H9 (cell line): ENCODE measurements around the gene SLC25A48. TPM values are rescaled to one million over a fixed set of nuclear protein-coding genes. Genes with fewer than 3 reads are reported as not detected.

Experiments used
- DNase-seq: peaks from one replicate; pipeline ENCODE4 v3.0.0-alpha.2; 2017
- H2AFZ ChIP-seq: one replicate; pipeline ENCODE4 v1.6.1; 2013; ENCODE audit warnings: mild to moderate bottlenecking, low read length, control low read depth, moderate library complexity
- H2AK5ac ChIP-seq: 2 replicates; pipeline ENCODE4 v1.6.1; 2013; ENCODE audit warnings: low read length, control low read depth, mixed read lengths; ENCODE audit not compliant: insufficient read length
- H2BK120ac ChIP-seq: one replicate; pipeline ENCODE4 v1.6.1; 2013; ENCODE audit warnings: low read depth, mild to moderate bottlenecking, low read length, control low read depth, inconsistent platforms; ENCODE audit not compliant: poor library complexity, severe bottlenecking
- H2BK12ac ChIP-seq: 2 replicates; pipeline ENCODE4 v1.6.1; 2013; ENCODE audit warnings: low read length, control low read depth, mixed read lengths, low read depth; ENCODE audit not compliant: insufficient read length
- H2BK15ac ChIP-seq: 2 replicates; pipeline ENCODE4 v1.6.1; 2013; ENCODE audit warnings: low read depth, low read length, control low read depth
- H2BK20ac ChIP-seq: one replicate; pipeline ENCODE4 v1.6.1; 2013; ENCODE audit warnings: low read depth, mild to moderate bottlenecking, low read length, control low read depth, inconsistent platforms; ENCODE audit not compliant: poor library complexity, severe bottlenecking
- H2BK5ac ChIP-seq: 2 replicates; pipeline ENCODE4 v1.6.1; 2013; ENCODE audit warnings: low read length, control low read depth, mixed read lengths; ENCODE audit not compliant: insufficient read length
- H3K14ac ChIP-seq: 2 replicates; pipeline ENCODE4 v1.6.1; 2013; ENCODE audit warnings: low read length, control low read depth; ENCODE audit not compliant: insufficient read depth
- H3K18ac ChIP-seq: 2 replicates; pipeline ENCODE4 v1.6.1; 2013; ENCODE audit warnings: low read depth, mild to moderate bottlenecking, mixed read lengths, low read length, control low read depth; ENCODE audit not compliant: insufficient read length
- H3K23ac ChIP-seq: 2 replicates; pipeline ENCODE4 v1.6.1; 2013; ENCODE audit warnings: low read length, control low read depth, mixed read lengths, low read depth; ENCODE audit not compliant: insufficient read length
- H3K23me2 ChIP-seq: 2 replicates; pipeline ENCODE4 v1.6.1; 2013; ENCODE audit warnings: low read depth, mild to moderate bottlenecking, mixed read lengths, low read length, control low read depth; ENCODE audit not compliant: insufficient read length, poor library complexity, severe bottlenecking
- H3K27ac ChIP-seq: 2 replicates; pipeline ENCODE4 v1.5.1; 2013; ENCODE audit warnings: low read length, control low read depth, mixed read lengths, low read depth; ENCODE audit not compliant: insufficient read length
- H3K27me3 ChIP-seq: 2 replicates; pipeline ENCODE4 v1.6.1; 2013; ENCODE audit warnings: low read length, control low read depth, inconsistent platforms; ENCODE audit not compliant: insufficient read depth
- H3K4ac ChIP-seq: 2 replicates; pipeline ENCODE4 v1.6.1; 2013; ENCODE audit warnings: low read depth, mild to moderate bottlenecking, control low read depth, inconsistent platforms, low read length, moderate library complexity
- H3K4me1 ChIP-seq: 2 replicates; pipeline ENCODE4 v1.6.1; 2013; ENCODE audit warnings: low read length, control low read depth, inconsistent platforms; ENCODE audit not compliant: insufficient read depth
- H3K4me2 ChIP-seq: 2 replicates; pipeline ENCODE4 v1.6.1; 2013; ENCODE audit warnings: low read length, control low read depth, mixed read lengths; ENCODE audit not compliant: insufficient read length, insufficient read depth
- H3K56ac ChIP-seq: 2 replicates; pipeline ENCODE4 v1.6.1; 2013; ENCODE audit warnings: low read depth, mild to moderate bottlenecking, mixed read lengths, low read length, control low read depth; ENCODE audit not compliant: insufficient read length
- H3K79me1 ChIP-seq: 2 replicates; pipeline ENCODE4 v1.6.1; 2013; ENCODE audit warnings: low read depth, mild to moderate bottlenecking, moderate library complexity, low read length, control low read depth, inconsistent platforms; ENCODE audit not compliant: insufficient read depth, poor library complexity, severe bottlenecking
- H3K79me2 ChIP-seq: 2 replicates; pipeline ENCODE4 v1.6.1; 2013; ENCODE audit warnings: low read length, control low read depth, inconsistent platforms; ENCODE audit not compliant: insufficient read depth
- H3K9ac ChIP-seq: 2 replicates; pipeline ENCODE4 v1.6.1; 2013; ENCODE audit warnings: low read length, control low read depth, mixed read lengths; ENCODE audit not compliant: insufficient read length; ENCODE audit errors: extremely low read depth
- H3K9me3 ChIP-seq: one replicate; pipeline ENCODE4 v1.6.1; 2013; ENCODE audit warnings: low read depth, low read length, inconsistent platforms; ENCODE audit not compliant: control insufficient read depth
- H3T11ph ChIP-seq: one replicate; pipeline ENCODE4 v1.6.1; 2013; ENCODE audit warnings: mild to moderate bottlenecking, low read length, control low read depth, inconsistent platforms
- H4K20me1 ChIP-seq: one replicate; pipeline ENCODE4 v1.6.1; 2013; ENCODE audit not compliant: control insufficient read depth, insufficient read length, insufficient read depth
- H4K5ac ChIP-seq: 2 replicates; pipeline ENCODE4 v1.6.1; 2013; ENCODE audit warnings: low read depth, mild to moderate bottlenecking, mixed read lengths, low read length, control low read depth; ENCODE audit not compliant: insufficient read length
- H4K8ac ChIP-seq: replicated peaks from 2 replicates; pipeline ENCODE4 v1.6.1; 2013; ENCODE audit warnings: low read length, control low read depth, mixed read lengths, low read depth; ENCODE audit not compliant: insufficient read length
- H4K91ac ChIP-seq: 2 replicates; pipeline ENCODE4 v1.6.1; 2013; ENCODE audit warnings: low read depth, mild to moderate bottlenecking, moderate library complexity, mixed read lengths, low read length, control low read depth; ENCODE audit not compliant: insufficient read length
- H3K27ac Mint-ChIP-seq, 3 experiments: 2 replicates in 2 of 3; 3 replicates in 1 of 3; pipeline ENCODE4 v1.8.0; 2020 to 2021; ENCODE audit warnings: mixed read lengths in 3 of 3, mild to moderate bottlenecking in 1 of 3, moderate library complexity in 1 of 3
- H3K27me3 Mint-ChIP-seq: 2 replicates; pipeline ENCODE4 v1.8.0; 2021; ENCODE audit warnings: low read depth, mild to moderate bottlenecking, moderate library complexity, mixed read lengths
- H3K36me3 Mint-ChIP-seq, 3 experiments: 2 replicates in 2 of 3; 3 replicates in 1 of 3; pipeline ENCODE4 v1.8.0; 2020 to 2021; ENCODE audit warnings: low read depth in 3 of 3, mixed read lengths in 3 of 3; ENCODE audit not compliant: insufficient read depth in 1 of 3
- H3K4me1 Mint-ChIP-seq, 2 experiments: 2 replicates each; pipeline ENCODE4 v1.8.0; 2020; ENCODE audit warnings: mixed read lengths in 2 of 2
- H3K4me3 Mint-ChIP-seq, 2 experiments: 2 replicates in 1 of 2; 3 replicates in 1 of 2; pipeline ENCODE4 v1.8.0; 2020 to 2021; ENCODE audit warnings: mild to moderate bottlenecking in 2 of 2, mixed read lengths in 2 of 2, moderate library complexity in 1 of 2
- H3K9me3 Mint-ChIP-seq, 2 experiments: 2 replicates in 1 of 2; 3 replicates in 1 of 2; pipeline ENCODE4 v1.8.0; 2020; ENCODE audit warnings: mild to moderate bottlenecking in 2 of 2, mixed read lengths in 2 of 2, moderate library complexity in 1 of 2
- WGBS: extraction: QIAGEN DNeasy Blood & Tissue Kit; methylation state at CpG from one replicate; pipeline ENCODE4 v1.1.7; 2013; ENCODE audit warnings: missing lambda C conversion rate, low lambda C conversion rate, mixed read lengths; ENCODE audit not compliant: insufficient read length; ENCODE audit errors: extremely low coverage; 5-methylcytosine and 5-hydroxymethylcytosine counted together
- total RNA-seq: library from RNA; stranded (reverse); gene quantifications from 2 replicates; pipeline ENCODE4 v1.2.1, GENCODE V29; 2021
- TF ChIP-seq, protein P1 (sequence below): fragments of 200-600 bp; sonication (generic); conservative IDR thresholded peaks from 3 replicates; pipeline ENCODE4 v1.8.0; 2021; ENCODE audit warnings: antibody characterized with exemption, mild to moderate bottlenecking

SLC25A48 gene
- total RNA-seq, 1 experiment from 2014 or later, result 0.66 TPM

DNA sequence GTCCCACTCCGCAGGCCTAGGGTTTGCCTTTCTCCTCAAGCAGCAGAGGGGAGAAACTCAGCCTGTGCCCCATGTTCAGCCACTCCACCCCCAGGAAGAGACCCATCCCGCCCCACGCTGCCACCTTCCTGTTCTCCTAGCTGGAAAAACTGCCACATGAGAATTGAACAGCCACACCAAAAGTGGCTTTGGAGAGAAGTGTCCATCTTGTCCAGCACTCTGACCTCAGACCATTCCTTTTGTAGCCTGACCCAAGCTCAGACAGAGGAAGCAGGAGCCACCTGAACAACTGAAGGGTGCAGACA is 8.3 kb upstream of the SLC25A48 start:
- Histone ChIP-seq H2BK20ac (no peak overlapping the region), H3K27me3 (no peaks in the 10 kb centered on the region; the same call in 1 of the 2 replicates), H3K9ac (no peak overlapping the region), H4K20me1 (no peaks in the 10 kb centered on the region), H3T11ph (no peak overlapping the region), H3K18ac (no peak overlapping the region), H3K14ac (no peak overlapping the region), H3K27ac (no peak overlapping the region), H3K79me2 (no peaks in the 10 kb centered on the region), H3K23ac (no peak overlapping the region), H2AK5ac (no peak overlapping the region), H3K79me1 (no peaks in the 10 kb centered on the region), H3K23me2 (no peaks in the 10 kb centered on the region), H3K56ac (no peak overlapping the region), H3K4me1 (peaks cover 4% of the 10 kb centered on the region; the same call in 1 of the 2 replicates), H4K91ac (no peak overlapping the region), H3K4me2 (no peak overlapping the region), H2BK12ac (no peak overlapping the region), H2BK120ac (no peak overlapping the region), H2AFZ (no peak overlapping the region), H3K4ac (no peak overlapping the region), H4K8ac (no peak overlapping the region), H2BK5ac (no peak overlapping the region), H4K5ac (no peak overlapping the region), H3K9me3 (no peaks in the 10 kb centered on the region), H2BK15ac (no peak overlapping the region)
- no peak for DNase-seq
- Mint-ChIP-seq H3K4me1 (peaks cover 21 to 28% of the 10 kb centered on the region in 2 experiments), H3K27me3 (peaks cover 35% of the 10 kb centered on the region), H3K4me3 (no peak overlapping the region), H3K27ac (no peak overlapping the region; a peak in 1 of 7 replicates), H3K9me3 (peaks cover 0 to 4% of the 10 kb centered on the region in 2 experiments; a peak in 1 of 5 replicates), H3K36me3 (no peaks in the 10 kb centered on the region)
- TF ChIP-seq, protein P1, sequence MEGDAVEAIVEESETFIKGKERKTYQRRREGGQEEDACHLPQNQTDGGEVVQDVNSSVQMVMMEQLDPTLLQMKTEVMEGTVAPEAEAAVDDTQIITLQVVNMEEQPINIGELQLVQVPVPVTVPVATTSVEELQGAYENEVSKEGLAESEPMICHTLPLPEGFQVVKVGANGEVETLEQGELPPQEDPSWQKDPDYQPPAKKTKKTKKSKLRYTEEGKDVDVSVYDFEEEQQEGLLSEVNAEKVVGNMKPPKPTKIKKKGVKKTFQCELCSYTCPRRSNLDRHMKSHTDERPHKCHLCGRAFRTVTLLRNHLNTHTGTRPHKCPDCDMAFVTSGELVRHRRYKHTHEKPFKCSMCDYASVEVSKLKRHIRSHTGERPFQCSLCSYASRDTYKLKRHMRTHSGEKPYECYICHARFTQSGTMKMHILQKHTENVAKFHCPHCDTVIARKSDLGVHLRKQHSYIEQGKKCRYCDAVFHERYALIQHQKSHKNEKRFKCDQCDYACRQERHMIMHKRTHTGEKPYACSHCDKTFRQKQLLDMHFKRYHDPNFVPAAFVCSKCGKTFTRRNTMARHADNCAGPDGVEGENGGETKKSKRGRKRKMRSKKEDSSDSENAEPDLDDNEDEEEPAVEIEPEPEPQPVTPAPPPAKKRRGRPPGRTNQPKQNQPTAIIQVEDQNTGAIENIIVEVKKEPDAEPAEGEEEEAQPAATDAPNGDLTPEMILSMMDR, result no peak
- no CpG with 5 or more reads among the region's 3 CpGs for WGBS
